GM12864 (cell line): Measurements from ENCODE around the gene GULP1.

Source experiments
- DNase-seq: peaks from one replicate; pipeline ENCODE4 v3.0.0-alpha.2; 2011; ENCODE audit warnings: low read depth
- H3K4me3 ChIP-seq: 2 replicates; pipeline ENCODE4 v1.5.1; 2011; ENCODE audit warnings: mild to moderate bottlenecking, low read depth, low read length, control low read depth
- TF ChIP-seq, protein P1 (sequence below): IDR thresholded peaks from 2 replicates; pipeline ENCODE4 v1.5.1; 2011; ENCODE audit warnings: low read depth, mild to moderate bottlenecking, moderate library complexity, low read length, control low read depth, inconsistent platforms; ENCODE audit errors: missing control alignments

GULP1 gene

DNA sequence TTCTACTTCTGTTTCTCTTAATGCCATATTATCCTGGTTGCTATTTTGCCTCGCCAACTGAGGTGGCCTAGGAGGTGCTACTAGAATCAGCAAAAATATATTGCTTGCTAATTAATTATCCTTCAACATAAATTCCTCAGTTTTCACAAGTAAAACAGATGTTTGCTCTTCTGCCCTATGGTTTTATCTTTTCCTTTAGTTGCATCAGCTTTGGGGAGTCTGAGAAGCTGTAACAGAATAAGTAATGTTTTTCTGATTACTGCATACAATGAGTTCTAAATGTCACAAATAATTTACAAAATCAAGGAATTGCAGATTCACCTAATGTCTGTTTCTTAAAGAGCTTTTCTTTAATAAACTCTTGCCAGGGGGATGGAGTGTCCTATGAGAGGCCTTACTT, 36.7 kb downstream of the GULP1 start:
- TF ChIP-seq, protein P1, sequence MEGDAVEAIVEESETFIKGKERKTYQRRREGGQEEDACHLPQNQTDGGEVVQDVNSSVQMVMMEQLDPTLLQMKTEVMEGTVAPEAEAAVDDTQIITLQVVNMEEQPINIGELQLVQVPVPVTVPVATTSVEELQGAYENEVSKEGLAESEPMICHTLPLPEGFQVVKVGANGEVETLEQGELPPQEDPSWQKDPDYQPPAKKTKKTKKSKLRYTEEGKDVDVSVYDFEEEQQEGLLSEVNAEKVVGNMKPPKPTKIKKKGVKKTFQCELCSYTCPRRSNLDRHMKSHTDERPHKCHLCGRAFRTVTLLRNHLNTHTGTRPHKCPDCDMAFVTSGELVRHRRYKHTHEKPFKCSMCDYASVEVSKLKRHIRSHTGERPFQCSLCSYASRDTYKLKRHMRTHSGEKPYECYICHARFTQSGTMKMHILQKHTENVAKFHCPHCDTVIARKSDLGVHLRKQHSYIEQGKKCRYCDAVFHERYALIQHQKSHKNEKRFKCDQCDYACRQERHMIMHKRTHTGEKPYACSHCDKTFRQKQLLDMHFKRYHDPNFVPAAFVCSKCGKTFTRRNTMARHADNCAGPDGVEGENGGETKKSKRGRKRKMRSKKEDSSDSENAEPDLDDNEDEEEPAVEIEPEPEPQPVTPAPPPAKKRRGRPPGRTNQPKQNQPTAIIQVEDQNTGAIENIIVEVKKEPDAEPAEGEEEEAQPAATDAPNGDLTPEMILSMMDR: no peak
- no peak overlapping the region for H3K4me3 ChIP-seq
- DNase-seq: no peak

DNA sequence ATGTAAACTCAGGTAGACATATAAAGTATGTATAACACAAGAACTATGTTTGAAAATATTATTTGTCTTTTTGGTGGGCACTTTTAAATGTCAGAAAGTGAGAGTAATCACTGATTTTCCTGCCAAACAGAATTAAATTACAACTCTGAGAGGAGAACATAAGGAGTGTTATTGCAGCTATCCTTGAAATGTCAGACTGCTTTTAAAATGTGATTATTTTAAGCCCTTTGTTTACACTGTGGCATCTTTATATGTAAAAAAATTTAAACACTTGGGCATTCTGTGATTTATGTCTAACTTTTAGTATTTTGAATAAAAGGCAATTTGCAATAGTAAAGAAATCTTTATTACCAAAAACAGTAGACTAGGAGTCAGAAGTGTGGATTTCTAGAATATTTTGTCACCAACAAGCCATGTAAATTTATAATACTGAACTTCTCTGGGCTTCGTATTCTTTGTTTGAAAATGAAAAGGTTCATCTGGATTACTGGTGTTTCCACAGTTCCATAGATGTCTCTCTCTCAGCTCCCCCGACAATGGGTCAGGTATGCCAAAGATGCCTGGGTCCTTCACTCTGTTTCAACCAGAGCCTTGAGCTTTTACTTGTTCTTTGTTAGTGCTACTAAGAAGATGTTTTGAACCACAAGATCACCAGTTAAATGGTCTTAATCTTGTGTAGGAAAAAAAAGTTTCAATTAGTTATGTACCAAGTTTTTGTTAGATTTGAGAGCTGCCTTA, 38.8 kb downstream of the GULP1 start:
- no peak for DNase-seq
- no peak overlapping the region for H3K4me3 ChIP-seq
- TF ChIP-seq, protein P1: no peak

DNA sequence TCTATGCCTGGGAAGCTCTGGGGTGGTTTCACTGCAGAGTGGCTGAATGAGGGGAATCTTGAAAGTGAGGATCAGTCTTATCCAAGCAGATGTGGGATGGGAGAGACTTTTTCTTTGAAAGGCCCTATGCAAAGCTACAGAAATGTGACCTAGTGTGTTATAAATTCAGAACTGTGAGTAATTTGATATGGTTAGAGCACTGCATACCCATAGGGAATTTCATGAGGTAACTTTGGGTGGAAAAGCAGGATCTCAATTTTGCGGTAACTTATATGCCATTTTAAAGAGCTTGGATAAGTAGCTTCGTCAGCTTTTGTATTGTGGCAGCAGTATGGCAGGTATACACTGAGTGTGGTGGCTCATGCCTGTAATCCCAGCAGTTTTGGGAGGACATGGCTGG, 40.9 kb downstream of the GULP1 start:
- DNase-seq: no peak
- TF ChIP-seq, protein P1: no peak
- no peak overlapping the region for H3K4me3 ChIP-seq

DNA sequence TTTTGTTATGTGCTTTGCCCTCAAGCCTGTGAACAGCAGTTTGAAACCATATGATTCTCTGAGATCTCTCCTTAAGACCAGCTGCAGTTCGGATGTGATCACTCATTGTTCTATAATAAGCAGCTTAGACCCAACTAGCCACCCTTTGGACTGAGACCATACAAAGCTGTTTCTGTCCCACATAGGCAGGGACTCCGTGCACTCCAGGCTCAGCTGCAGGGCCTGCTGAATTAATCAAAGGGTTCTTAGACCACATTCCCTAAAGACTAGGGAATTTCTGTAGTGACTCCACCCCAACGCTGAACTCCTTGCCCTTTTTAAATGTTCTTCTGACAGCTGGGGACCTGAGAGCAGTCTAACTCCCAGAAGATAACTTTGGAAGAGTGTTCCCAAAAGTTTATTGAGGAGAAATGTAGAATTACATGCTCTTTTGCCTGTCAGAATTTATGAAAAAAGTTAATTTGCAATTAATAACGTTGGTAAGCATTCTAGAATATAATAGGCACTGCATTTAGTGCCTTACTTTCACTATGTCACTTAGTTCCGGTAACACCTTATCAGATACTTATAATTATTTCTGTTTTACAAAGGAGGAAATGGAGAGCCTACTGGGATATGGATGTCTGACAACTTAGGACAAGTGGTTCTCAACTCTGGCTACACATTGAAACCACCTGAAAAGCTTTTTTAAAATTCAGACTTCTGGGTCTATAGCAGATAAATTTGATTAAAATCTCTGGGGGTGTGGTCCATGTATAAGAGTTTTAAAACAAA, 42.3 kb downstream of the GULP1 start:
- no peak overlapping the region for H3K4me3 ChIP-seq
- TF ChIP-seq, protein P1: no peak
- DNase-seq: no peak

DNA sequence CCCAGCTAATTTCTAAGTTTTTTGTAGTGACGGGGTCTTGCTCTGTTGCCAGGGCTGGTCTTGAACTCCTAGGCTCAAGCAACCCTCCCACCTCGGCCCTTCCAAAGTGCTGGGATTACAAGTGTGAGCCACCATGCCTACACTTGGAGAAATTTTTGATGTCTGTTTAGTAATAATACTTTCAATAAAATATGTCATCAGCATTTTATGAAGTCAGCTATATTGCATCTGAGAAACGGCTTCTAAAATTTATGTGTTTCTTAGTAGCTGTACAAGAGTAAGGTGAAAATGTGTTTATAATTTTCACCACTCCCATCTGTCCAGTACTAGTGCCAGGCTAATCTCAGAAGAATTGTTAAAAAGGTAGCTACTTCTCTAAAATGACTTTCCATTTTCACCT, 46.8 kb downstream of the GULP1 start:
- TF ChIP-seq, protein P1: no peak
- no peak for DNase-seq
- H3K4me3 ChIP-seq: no peak overlapping the region

DNA sequence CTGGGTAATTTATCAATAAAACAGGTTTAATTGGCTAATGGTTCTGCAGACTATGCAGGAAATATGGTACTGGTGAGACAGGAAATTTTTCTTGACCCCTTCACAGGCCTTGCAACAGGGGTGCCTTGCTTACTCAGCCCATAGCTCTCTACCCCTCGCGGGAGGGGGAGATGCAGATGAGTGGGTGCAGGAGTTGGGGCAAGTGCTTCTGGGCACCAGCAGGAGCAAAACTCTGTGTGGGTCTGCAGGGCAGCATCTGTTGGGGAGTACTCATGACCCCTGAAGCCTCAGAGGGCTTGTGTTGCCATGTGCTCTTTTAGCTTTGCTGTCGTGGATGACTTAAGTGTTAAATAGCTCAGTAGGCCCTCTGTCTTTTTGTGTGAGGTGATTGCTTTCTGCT, 48.6 kb downstream of the GULP1 start:
- no peak for DNase-seq
- TF ChIP-seq, protein P1: no peak
- no peak overlapping the region for H3K4me3 ChIP-seq
